GM21825 (cell line): Measurements from ENCODE around the gene NKAIN2.
"Not testable (repeated sequence)": the region's sequence is repeated elsewhere in the genome, so short reads cannot be mapped to it uniquely, and the experiment has no call there.

ENCODE experiments used
- ATAC-seq: cut with Tn5 transposase; IDR thresholded peaks from one replicate; pipeline ENCODE4 v1.9.1; 2021; ENCODE audit warnings: mild to moderate bottlenecking, moderate library complexity; ENCODE audit not compliant: unreplicated experiment

NKAIN2 gene

DNA sequence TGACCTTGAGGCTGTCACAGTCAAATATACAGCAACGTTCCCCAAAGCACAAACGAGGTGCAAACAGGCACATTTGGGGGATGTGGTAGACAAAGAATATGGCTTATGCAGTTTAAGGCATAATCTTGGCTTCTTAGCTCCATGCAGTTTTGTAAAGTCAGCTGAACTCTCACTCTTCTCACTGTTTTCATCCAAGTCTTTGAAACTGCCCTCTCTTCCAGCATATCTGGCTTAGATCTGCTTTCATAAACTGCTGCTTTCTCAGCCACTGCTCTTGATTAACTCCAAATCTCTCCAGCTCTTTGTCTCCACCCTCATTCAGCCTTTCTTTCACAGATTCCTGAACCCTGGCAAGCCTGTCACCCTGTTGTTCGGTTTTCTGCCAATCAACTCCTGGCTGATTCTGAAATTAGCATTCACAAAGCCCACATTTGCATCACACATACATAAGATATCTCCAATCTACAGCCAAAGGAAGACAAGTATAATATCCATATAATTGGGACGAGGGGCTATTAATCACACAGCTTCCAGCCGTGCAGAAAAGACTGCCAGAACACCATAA is 857.5 kb downstream of the NKAIN2 start:
- ATAC-seq: no peak

DNA sequence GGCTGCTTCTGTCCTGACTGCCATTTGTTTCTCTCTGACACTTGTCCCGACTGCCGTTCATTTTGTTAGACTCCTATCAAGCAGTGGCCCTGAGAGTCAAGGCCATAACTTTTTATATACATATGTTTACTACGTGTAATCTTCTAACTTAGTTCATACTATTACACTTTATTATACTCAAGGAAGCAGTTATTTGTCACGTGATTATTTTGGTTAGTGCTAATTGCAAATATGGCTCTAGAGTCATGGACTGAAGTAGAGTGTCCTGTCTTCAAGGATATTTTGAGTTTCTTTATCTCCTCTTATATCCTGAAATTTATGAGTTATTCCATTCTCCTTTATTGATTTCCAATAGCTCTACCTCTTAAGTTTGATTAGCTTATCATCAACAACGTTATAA is 864.4 kb downstream of the NKAIN2 start:
- ATAC-seq: no peak

GRCh38 chr6:124669713-124670480 is 866.2 kb downstream of the NKAIN2 start:
- ATAC-seq: no peak

DNA sequence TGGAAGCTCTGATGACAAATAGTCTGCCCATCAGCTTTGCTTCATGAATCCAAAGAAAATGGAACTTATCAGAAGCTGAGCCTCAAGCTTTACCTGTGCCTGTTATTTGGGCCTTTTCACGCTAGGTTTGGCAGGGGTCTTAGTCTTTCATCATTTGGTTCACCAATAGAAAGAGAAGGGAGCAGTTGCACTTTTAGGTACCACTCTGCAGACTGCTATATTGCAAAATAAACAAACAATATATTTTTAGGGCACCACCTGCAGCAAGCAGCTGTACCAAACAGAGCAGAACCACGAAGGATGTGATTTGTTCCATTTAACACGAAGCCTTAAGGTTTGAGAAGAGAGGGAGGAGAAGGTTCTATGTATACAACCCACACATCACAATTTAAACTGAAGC is 867.1 kb downstream of the NKAIN2 start:
- no peak for ATAC-seq

DNA sequence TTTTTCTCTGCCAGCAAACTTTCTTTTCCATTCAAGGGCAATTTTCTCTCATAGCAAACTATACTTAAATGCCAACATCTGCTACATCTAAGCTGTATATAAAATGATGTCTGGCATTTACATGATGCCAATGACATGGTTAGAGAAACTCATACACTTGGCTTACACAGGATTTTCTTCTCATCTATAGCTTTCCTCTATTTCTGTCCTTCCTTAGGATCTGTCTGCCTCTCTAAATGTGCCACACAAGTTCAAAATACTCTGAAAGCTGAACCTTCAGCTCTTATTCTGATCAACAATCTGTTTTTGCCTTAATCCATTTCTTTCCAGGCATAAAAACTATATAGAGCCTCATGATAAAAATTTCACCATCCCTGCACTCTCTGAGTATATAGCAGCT is 867.7 kb downstream of the NKAIN2 start:
- ATAC-seq: no peak

GRCh38 chr6:124674042-124674441 is 870.4 kb downstream of the NKAIN2 start:
- ATAC-seq: no peak

GRCh38 chr6:124676033-124676432 is 872.4 kb downstream of the NKAIN2 start:
- no peak for ATAC-seq

DNA sequence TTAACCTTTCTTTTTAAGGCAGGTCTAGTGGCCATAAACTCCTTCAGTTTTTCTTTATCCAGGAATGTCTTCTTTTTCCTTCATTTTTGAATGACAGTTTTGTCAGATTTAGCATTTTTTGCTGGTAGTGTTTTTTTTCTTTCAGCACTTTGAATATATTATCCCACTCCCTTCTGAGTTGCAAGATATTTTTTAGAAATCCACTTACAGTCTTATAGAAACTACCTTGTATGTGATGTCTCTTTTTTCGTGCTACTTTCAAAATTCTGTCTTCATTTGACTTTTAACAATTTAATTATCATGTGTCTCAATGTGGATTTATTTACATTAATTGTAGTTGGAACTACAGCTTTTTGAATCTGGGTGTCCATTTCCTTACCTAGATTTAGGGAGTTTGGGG is 874.2 kb downstream of the NKAIN2 start:
- no peak for ATAC-seq

DNA sequence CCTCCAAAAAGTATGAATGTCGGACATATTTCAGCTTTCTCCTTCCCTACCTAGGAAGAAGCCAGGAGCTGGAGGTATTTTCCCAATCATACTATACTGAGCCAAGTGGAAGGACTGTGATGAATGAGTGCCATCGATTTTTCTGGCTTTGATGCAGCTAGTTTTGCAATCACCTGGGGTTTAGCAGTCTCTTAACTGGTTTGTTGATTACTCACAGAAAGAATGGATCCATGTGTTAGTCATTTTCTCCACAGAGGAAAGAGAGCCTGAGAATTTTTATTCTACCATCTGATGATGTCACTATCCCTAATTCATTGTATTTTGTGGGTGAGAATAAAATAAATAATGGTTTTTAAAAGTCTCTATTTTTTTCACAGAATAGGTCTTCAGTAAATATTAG is 875.7 kb downstream of the NKAIN2 start:
- ATAC-seq: no peak

GRCh38 chr6:124682751-124683150 is 879.1 kb downstream of the NKAIN2 start:
- ATAC-seq: no peak

DNA sequence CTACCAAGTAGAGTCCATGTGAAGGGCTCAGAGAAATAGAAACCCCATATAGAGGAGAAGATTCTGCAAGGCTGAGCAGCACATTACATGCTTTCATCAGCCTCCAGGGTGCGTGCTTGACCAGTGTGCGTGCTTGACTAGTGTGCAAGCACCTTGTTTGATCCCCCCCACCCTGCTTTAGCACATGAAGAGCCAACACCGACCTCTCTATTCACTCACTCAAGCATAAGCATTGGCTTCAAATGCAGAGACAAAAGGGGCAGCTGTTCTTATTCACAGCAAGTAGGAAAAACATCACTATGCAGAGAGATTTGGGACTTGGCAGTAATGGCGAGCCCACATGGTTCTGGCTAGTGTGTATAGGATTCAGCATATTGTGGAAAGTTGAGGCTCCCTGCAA is 879.8 kb downstream of the NKAIN2 start:
- ATAC-seq: no peak

- ATAC-seq: no peak
Measured at GRCh38 chr6:124684621-124685020, 881.0 kb downstream of the NKAIN2 start.

DNA sequence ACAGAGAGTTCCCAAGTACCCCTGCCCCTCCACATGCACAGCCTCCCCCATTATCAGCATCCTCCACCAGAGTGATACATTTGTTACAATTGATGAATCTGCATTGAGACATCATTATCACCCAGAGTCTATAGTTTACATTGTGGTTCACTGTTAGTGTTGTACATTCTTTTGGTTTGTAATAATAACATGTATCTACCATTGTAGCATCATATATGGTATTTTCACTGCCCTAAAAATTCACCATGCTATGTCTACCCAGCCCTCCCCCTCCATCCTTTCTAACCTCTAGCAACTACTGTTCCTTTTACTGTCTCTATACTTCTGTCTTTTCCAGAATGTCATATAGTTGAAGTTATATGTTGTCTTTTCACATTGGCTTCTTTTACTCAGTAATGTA is 884.7 kb downstream of the NKAIN2 start:
- no peak for ATAC-seq

DNA sequence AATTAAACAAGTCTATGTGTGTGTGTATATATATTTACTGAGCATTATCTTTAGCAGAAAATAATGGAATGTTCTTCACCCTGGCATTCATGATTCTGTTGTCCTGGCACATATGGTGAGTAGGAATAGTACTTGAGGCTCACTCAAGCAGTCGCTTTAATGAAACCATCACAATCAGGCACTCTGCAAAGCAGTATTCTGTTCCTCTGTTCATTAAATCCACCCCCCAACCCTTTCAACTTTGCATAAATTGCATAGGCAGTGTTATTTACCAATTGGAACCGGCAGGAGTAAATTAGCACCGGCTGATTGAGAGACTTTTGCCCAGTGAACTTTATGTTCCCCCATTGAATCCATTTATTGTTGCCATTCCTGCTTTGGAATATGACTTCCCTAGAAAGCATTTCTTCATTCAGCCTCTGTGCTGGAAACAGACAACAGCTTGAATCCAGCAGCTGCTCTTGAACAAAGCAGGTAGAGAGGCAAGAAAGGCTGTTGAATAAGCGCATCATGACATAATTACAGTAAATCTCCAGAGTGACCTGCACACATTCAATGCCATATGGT is 890.6 kb downstream of the NKAIN2 start:
- ATAC-seq: no peak

DNA sequence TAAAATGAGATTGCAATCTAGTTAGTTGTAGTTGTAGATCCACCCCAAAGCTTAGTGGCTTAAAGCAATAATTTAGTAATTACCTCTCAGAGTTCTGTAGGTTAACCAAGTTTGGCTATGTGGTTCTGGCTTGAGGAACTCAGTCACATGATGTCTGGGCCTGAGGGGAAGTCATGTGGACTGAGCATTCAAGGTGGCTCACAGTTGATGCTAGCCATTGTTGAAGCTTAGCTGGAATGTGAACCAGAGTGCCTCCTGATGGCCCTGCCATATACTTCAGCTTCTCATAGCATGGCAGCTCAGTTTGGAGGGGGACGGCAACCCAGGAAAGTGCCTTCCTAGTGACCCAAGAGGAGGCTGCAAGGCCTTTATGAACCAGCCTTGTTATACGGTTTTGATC is 895.4 kb downstream of the NKAIN2 start:
- ATAC-seq: no peak

DNA sequence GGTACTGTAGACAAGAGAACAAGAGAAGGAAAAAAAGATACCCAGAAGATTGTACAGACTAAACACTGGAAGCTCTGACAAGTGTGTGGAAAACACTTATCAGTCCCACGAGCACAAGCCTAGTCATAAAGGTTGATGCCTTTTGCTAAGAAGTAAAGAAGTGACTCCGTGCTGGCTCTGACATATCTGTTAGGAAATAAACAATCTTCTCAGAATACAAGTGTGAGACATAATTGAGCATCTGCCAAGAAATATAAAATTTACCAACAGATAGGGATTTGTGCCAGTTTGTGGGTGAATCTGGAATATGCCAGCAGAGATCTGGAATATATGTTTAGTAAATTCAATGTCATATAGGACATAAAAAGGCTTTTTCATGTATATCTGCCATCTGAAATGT is 899.9 kb downstream of the NKAIN2 start:
- ATAC-seq: no peak

DNA sequence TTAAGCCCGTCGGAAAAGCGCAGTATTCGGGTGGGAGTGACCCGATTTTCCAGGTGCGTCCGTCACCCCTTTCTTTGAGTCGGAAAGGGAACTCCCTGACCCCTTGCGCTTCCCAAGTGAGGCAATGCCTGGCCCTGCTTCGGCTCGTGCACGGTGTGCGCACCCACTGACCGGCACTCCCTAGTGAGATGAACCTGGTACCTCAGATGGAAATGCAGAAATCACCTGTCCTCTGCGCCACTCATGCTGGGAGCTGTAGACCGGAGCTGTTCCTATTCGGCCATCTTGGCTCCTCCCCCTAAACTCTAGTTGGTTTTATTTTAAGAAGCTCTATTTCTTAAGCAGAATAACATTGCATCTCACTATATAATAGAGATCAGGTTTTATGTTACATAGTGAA is 908.9 kb downstream of the NKAIN2 start:
- not testable (repeated sequence) for ATAC-seq

DNA sequence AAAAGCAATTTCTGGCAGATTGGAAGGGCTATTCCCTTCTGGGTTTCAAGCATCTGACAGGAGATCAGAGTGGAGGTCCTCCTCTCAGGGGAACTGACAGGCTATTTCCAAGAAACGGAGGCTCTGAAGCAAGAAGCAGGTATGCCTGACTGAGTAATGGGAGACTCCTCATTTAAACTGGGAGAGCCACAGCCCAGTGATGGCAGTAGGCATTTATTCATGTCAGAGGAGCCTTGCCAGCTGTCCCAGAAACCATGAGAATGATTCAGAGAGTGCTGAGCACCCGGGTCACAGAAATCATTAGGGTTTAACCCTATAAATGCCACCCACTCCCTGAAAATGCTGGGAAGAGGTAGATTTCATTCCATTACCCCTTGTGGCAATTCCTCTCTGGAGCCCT is 911.1 kb downstream of the NKAIN2 start:
- ATAC-seq: no peak

GRCh38 chr6:124719913-124720312 is 916.2 kb downstream of the NKAIN2 start:
- ATAC-seq: no peak

- no peak for ATAC-seq
Measured at GRCh38 chr6:124721331-124721730, 917.7 kb downstream of the NKAIN2 start.

DNA sequence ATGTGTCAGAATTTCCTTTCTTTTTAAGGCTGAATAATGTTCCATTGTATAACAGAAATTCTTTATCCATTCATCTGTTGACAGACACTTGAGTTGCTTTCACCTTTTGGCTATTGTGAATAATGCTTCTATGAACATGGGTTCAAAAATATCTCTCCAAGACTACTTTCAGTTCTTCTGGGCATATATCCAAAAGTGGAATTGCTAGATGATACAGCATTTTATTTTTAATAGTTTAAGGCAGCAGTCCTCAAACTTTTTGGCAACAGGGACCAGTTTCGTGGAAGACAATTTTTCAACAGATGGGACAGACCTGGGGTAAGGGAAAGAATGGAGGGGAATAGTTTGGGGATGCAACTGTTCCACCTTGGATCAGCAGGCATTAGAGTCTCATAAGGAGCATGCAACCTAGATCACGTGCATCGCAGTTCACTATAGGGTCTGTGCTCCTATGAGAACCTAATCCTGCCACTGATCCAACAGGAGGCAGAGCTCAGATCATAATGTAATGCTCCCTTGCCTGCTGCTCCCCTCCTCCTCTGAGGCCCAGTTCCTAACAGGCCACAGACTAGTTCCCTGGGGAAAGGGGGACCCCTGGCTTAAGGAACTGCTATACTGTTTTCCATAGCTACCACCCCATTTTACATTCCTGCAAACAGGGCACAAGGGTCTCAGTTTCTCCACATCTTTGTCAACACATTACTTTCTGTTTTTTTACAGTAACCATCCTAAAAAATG is 918.6 kb downstream of the NKAIN2 start:
- ATAC-seq: no peak

GRCh38 chr6:124723671-124724070 is 920.0 kb downstream of the NKAIN2 start:
- ATAC-seq: no peak
